ENCODE data around the gene TTC28.
"Not testable (repeated sequence)": the region's sequence is repeated elsewhere in the genome, so short reads cannot be mapped to it uniquely, and the experiment has no call there.

The TTC28 gene

DNA sequence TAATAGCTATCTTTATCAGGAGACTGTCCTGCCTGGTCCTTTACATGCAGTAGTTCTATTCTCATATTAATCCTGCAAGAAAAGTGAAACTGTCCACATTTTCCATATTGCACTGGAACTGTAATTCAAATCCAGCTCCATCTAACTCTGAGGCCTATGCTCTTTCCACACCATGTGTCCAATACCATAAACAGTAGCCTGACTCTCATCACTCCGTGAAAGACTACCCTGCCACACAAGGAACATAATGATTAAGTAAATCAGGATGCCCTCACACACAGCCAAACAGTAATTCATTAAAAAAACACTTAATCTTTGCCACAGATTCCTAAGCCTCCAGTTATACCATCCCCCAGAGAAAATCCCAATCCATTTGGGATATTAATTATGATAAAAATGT is 475.3 kb downstream of the TTC28 start:
- peak; percentile 86 for FAIRE-seq
- DNase-seq (ENCODE audit: low spot score): no peak

DNA sequence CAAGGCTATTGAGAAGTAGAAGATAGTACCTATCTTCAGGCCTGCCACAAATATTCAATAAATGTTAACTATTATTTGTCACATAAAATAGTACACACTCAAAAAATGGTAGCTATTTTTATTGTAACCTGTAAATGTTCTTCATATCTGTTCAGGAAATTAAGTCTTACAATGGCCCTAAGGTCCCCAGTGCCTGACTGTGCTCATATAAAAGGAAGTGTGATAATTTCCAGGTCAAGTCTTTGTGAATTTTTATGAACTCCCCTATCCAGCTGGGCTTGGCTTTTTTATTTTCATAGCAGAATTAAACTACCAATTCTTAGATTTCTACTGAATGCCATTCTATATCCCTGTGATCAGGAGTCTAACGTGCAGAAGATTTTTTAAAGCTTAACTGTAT is 476.4 kb downstream of the TTC28 start:
- FAIRE-seq: no peak
- no peak for DNase-seq (ENCODE audit: low spot score)

DNA sequence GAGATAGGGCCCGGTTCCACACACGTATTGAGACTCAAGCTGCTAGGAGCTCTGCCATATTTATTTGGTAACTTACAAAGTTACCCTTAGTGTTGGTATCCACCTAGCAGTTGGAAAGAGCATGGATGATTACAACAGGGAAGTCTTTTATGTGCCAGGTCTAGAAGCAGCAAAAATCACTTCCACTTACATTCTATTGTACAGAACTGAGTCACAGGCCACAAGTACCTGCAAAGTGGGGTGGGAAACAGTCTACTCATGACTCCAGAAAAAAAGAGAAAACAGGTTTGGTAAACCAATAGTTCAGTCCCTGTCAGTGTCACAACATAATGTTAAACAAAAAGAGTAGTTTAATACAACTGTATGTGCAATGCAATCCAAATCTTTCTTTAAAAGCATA is 480.9 kb downstream of the TTC28 start:
- DNase-seq (ENCODE audit: low spot score) (no peak), FAIRE-seq (no peak)

DNA sequence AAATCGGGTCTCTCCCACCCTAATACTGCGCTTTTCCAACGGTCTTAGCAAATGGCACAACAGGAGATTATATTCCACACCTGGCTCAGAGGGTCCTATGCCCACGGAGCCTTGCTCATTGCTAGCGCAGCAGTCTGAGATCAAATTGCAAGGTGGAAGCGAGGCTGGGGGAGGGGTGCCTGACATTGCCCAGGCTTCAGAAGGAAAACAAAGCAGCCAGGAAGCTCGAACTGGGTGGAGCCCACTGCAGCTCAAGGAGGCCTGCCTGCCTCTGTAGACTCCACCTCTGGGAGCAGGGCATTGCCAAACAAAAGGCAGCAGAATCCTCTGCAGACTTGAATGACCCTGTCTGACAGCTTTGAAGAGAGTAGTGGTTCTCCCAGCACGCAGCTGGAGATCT is 488.1 kb downstream of the TTC28 start:
- peak; percentile 56 for FAIRE-seq
- DNase-seq (ENCODE audit: low spot score): not testable (repeated sequence)

DNA sequence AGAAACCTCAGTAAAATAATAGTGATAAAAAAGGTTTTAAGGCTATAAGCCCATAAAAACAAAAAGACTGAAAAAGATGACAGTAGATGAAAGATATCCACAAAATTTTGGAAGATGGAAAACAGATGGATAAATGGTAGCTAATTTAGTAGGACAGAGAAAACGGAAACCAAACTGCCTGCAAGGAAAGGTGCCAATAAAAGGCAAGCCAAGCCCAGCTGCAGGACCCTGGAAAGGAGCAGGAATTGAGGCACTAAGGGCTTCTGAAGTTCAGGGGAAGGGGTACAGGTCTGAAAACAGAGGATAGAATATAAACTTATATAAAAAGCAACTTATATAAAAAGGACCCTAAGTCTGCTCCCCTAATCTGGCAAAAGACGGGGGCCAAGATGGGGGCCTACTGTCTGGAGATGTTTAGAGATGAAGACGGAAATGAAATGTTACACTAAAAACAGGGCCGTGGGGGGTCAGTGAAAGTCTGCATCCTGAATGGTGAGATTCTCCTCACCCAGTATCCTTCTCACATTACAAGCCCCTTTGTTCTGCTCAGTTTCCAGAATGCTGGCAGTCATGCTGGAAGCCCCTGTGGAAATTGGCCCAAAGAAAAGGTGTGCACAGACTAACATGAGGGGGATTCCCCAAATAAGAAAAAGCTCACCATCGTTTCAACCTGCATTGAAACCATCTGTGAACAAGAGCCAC is 491.3 kb downstream of the TTC28 start:
- DNase-seq (ENCODE audit: low spot score) (no peak), FAIRE-seq (no peak)

DNA sequence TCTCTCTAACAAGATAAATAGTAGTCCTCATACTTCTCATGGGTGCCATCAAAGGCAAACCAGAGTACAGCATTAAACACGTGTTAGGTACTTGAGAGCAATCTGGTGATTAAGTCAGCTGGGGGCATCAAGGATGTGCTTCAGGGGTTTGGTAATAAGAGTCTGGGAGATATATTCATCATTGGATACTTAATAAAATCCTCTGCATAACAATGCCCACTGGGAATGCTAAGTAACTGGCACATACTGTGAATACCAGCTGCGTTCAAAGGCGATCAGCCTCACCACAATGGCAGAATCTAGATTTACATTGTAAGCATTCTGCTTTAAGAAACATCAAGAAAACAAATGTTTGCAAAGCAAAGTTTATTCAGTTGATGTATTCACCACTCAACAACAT is 492.0 kb downstream of the TTC28 start:
- peak; percentile 91 for FAIRE-seq
- DNase-seq (ENCODE audit: low spot score): no peak

DNA sequence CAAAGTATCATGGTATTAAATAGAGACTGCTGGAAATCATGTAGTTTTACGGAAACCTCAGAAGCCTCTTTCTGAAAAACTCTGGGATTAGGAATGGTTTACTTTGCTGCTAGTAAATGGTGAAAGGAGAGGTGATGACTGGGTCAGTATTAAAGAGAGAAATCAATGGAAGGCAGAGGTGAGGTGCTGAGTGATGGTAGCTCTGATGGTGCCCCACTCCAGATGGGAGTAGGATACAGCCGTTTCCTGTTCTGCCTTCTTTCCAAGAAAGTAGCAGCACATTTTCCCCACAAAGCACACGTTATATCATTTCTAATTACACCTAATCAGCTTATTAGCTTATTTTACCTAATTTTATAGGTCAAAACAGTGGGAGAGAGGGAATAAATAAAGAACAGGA is 493.0 kb downstream of the TTC28 start:
- DNase-seq (ENCODE audit: low spot score) (no peak), FAIRE-seq (no peak)

DNA sequence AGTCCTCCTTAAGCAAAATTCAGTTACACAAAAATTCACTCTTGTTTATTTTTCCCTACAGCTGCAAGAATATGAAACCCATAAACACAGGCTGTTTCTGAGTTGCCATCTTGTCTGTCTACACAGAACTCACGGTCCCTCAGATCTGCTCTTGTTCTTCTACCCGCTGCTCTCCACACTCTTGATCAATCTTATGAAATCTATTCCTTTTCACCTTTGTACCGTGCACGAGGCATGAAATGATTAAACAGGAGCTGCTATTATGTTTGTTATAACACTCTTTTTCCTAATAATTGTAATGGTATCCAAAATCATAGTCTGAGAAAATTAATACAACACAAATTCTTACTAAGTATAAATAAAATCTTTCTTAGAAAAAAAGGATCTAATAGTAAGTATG is 494.5 kb downstream of the TTC28 start:
- no peak for DNase-seq (ENCODE audit: low spot score)
- no peak for FAIRE-seq

DNA sequence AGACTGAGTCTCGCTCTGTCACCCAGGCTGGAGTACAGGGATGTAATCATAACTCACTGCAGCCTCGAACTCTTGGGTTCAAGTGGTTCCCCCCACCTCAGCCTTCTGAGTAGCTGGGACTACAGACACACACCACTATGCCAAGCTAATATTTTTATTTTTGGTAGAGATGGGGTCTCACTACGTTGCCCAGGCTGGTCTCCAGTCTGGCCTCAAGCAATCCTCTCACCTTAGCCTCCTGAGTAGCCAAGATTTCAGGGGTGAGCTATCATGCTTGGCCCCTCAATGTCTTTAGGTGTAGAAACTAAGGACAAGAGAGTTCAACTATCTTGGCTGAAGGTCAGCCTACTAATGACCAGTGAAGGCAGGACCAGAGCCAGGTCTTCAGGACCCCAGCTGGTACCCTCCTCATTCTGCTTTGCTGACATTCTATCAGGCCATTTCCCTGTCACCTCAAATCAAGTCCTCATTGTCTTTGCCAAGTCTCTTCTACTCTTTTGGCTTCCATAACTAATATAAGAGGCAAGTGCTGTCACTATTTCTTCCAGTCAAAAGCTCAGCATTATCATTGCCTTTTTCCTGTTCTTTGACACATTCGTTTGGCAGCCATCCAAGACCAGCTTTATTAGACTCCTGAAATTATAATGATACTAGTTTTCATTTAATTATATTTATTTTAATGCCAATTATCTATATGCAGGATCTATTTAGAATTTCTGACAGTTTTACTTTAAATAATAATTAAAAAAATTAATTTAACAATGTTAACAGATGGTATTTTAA is 496.4 kb downstream of the TTC28 start:
- DNase-seq (ENCODE audit: low spot score) (no peak), FAIRE-seq (peak; percentile 95)

DNA sequence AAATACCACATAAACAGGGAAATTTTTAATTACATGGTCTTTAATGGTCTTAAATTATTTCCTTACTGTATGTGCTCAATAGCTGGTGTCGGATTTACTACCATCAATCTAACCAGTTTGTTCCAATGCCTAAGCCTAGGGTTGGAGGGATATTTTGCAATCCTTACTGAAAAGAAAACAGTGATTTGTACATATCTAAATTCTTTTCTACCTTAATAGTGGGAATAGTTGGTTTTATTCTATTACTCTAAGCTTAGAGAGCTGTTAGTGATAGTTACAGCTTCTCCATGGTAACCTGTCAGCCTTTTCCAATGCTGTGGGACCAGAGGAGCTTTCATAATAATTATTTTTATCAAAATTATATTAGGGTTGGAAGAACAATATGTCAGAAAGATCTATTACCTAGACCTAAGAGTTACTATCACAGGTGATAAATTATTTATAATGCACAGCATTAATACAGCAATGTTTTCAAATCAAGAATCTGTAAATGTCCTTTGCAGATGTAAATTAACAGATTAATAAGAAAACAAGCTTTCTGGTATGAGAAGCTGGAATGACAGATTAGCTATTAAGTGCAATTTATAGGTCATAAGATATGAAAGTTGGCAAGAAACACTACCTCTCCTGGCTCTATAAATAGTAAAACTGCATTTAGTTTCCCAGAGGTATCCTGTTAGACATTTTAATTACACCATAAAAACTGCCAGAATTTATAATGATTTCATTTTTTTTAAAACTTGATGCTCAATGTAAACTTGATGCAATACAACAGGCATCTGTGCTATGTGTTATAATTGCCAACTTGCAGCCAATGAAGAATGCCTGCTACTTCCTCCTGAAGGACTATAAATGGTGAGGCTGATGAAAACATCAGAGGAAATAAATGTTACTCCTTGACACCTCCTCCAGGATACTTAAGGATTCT is 498.6 kb downstream of the TTC28 start:
- DNase-seq (ENCODE audit: low spot score): no peak
- no peak for FAIRE-seq

DNA sequence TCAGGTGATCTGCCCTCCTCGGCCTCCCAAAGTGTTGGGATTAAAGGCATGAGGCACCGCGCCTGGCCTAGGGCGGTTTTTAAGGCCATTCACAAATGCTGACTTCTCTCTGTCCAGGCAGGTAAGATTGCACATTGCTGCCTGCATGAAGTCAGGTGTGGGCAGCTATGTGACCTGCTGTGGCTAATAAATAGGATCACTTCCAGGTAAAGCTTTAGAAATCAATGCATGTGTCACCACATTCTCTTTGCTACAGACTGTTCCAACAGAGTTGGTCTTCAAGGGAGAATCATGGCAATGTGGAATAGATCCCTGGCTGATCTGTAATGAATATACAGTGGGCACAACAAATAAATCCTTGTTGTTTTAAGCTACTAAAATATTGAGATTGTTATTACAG is 500.2 kb downstream of the TTC28 start:
- peak; percentile 97 for FAIRE-seq
- DNase-seq (ENCODE audit: low spot score): no peak

DNA sequence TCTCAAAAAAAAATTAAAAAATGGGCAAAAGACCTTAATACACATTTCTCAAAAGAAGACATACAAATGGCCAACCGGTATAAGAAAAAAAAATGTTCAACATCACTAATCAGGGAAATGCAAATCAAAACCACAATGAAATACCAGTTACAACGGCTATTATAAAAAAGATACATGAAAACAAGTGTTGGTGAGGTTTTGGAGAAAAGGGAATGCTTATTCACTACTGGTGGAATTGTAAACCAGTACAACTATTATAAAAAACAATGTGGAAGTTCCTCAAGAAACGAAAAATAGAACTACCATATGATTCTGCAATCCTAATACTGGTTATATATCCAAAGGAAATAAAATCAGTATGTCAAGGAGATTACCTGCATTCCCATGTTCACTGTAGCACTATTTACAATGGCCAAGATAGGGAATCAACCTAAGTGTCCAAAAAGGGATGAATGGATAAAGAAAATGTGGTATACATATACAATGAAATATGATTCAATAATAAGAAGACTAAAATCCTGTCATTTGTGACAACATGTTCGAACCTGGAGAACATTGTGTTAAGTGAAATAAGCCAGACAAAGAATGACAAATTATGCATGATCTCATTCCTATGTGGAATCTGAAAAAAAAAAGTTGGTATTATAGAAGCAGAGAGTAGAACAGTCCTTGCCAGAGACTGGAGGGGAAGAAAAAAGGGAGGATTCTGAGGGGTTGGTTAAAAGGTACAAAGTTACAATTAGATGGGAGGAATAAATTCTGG is 503.7 kb downstream of the TTC28 start:
- FAIRE-seq: peak; percentile 88
- DNase-seq (ENCODE audit: low spot score): no peak

DNA sequence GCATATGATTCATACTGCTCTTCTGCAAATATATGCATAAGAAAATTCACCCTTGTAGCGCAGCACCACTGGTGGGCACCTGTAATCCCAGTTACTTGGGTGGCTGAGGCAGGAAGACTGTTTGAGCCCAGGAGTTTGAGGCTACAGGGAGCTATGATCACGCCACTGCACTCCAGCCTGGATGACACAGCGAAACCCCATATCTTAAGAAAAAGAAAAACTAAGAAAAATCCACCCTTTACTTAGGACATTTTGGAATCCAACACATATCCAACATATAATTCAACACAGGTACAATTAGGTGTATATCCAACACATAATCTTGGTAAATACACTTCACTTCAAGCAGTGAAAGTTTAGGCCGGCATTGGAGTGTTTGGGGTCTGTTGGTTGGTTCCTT is 505.1 kb downstream of the TTC28 start:
- FAIRE-seq: no peak
- no peak for DNase-seq (ENCODE audit: low spot score)

DNA sequence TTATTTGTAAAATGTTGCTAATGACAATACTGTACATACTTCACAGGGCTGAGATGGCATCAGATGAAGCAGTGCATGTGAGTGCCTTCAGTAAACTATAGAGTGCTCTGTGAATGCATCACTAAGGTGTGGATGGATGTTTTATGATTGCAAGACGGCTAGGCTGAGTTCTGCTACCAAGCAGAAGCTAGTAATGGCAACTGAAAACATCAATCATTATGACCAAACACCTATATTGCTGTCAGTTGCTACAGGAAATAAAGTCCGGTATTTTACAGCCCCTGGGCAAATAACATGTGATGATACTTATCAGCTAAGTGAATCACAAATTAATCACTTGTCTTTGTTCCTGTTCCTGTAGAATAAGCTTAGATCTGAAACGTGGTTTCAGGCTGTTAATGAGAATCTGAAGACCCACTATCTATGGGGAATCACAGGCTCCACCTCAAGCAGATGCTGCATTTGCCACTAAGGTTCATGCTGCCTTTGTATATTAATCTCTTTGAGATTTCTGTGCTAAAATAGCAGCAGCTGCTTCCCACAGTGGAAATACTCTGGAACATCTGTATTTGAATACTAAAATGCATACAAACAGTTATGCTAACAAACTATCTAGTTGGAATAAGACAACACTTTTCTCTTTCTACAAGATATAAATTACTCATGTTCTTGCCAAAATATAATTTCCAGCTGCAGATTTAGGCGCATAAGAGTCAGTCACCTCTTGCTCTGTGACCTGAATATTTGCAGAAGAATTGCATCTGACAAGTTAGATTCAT is 506.6 kb downstream of the TTC28 start:
- DNase-seq (ENCODE audit: low spot score) (no peak), FAIRE-seq (peak; percentile 96)

DNA sequence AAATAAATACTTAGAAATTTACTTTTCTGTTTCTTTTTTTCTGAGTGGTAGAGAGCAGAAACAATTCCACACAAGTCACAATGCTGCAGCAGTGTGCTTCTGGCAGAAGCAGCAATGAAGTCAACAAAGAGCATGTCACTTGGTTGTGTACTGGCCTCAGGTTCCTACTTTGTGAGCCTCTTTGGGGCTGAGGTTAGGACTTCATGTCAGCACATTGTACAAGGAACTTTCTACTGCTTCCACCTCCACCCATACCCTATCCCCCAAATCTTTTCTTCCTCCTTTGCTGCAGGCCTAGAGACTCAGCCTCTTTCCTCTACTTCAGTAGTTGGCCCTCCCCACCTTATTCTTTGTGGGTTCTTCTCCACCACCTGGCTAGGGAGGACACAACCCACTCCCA is 507.9 kb downstream of the TTC28 start:
- no peak for FAIRE-seq
- no peak for DNase-seq (ENCODE audit: low spot score)

DNA sequence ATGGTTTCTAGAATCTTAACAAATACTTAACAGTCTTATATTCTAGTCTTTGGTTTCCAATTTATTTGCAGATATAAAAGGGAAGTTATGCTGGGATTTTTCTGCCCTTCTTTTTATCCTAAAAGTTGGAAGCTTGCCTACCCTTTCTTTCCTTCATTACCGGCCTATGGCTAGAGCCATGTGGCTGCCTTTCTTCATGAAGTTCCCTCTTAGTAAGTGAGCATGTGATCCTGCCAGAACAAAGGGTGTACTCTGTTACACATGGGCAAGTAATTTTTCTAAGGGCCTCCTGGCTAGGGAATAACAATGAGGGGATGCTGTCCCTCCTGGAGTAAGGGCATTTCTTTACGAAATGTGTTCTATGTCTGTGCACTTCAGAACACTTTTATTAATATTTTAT is 508.5 kb downstream of the TTC28 start:
- no peak for FAIRE-seq

DNA sequence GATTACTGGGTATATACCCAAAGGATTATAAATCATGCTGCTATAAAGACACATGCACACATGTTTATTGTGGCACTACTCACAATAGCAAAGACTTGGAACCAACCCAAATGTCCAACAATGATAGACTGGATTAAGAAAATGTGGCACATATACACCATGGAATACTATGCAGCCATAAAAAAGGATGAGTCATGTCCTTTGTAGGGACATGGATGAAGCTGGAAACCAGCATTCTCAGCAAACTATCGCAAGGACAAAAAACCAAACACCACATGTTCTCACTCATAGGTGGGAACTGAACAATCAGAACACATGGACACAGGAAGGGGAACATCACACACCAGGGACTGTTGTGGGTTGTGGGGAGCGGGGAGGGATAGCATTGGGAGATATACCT is 510.3 kb downstream of the TTC28 start:
- not testable (repeated sequence) for FAIRE-seq; DNase-seq (ENCODE audit: low spot score)

More for the DNA sequence above, 508.5 kb downstream of the TTC28 start:
- DNase-seq (ENCODE audit: low spot score): no peak

DNA sequence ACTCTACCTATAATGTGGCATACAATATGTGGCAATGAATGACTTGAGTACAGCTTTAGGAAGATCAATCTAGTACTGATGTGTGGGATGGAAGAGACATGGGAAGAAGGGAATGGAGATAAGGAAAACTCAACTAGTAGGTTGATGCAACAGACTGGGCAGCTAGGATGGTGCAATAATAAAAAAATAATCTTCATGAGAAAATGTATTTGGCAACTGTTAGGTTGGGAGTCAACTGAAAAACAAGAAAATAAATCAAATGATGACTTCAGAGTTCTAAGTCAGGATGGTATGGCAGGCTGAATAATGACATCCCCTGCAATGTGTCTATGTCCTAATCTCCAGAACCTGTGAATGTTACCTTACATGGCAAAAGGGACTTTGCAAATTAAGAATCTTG is 523.8 kb downstream of the TTC28 start:
- FAIRE-seq (peak; percentile 82), DNase-seq (ENCODE audit: low spot score) (no peak)

DNA sequence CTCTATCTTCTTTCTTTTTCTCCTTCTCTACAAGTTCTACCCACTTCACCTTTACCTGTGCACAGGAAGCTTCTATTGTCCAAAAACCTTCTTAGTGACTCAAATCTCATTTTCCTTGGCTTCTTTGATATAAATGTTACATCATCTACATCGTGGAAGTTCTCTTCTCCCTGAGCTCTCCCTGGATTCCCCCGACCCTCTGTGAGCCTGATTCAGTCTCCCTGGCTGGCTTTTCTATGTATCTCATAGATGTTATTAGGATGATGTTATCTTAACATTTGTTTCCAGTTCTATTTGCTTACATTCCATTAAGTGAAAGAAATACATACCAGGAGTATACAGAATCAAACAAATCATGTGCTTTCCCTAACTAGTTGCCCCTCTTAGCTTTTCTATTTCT is 524.8 kb downstream of the TTC28 start:
- no peak for DNase-seq (ENCODE audit: low spot score)
- FAIRE-seq: peak; percentile 73

DNA sequence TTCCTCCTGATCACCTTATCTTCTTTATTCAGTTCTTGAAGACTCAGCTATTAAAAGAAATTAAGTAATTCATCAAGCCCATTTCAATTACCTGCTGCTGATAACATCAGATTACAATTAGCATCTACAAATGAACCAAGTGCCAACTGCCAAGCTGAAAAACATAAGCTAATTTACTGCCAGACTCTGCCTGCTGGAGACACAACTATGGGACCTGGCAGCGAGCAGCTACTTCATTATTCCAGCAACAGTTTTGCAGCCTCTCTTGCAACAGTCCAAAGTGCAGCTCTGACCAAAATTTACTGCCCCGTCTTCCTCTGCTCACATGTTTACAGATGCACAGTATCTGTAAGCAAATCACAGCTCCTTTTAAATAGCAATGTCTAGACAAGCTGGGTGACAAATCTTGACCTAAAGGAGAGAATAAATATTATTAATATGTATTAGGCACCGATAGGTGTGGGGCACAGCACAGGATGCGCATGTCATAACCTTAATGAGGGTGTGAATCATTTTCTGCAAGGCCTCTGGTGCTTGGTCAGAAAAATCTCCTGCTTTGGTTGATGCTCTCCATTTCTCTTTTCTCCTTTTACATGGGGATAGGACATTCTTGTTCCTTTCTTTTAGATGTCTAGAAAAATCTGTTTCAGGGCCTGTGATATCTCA is 528.4 kb downstream of the TTC28 start:
- FAIRE-seq (peak; percentile 46), DNase-seq (ENCODE audit: low spot score) (no peak)
